ENCODE results near the gene TBC1D9B. TPM values are rescaled to one million over a fixed set of nuclear protein-coding genes. Genes with fewer than 3 reads are reported as not detected.
A peak's percentile ranks its signal among the peaks of the same experiment; 100 is the strongest.

TBC1D9B gene
- total RNA-seq, 1 donor from 2014 or later = 128 TPM

- Mint-ChIP-seq H3K4me3 (ENCODE audit: low read depth) (no peak overlapping the region), H3K27ac (peak overlapping the region; percentile 25), H3K9me3 (ENCODE audit: low read depth) (peaks cover 25% of the 10 kb centered on the region), H3K36me3 (ENCODE audit: insufficient read depth) (peaks cover 60% of the 10 kb centered on the region), H3K4me1 (ENCODE audit: low read depth) (no peaks in the 10 kb centered on the region), H3K27me3 (no peaks in the 10 kb centered on the region)
- DNase-seq (ENCODE audit: low spot score, unreplicated experiment) = no peak
- no peak for TF ChIP-seq CTCF (IDR thresholded peaks at IDR 0.05; ENCODE audit: unreplicated experiment)
These were observed 22.1 kb downstream of the TBC1D9B start for GRCh38 chr5:179885491-179886090.

- Mint-ChIP-seq H3K36me3 (ENCODE audit: insufficient read depth) (peaks cover 56% of the 10 kb centered on the region), H3K27ac (no peak overlapping the region), H3K4me1 (ENCODE audit: low read depth) (no peaks in the 10 kb centered on the region), H3K4me3 (ENCODE audit: low read depth) (no peak overlapping the region), H3K9me3 (ENCODE audit: low read depth) (peaks cover 25% of the 10 kb centered on the region), H3K27me3 (no peaks in the 10 kb centered on the region)
- DNase-seq (ENCODE audit: low spot score, unreplicated experiment) = no peak
- TF ChIP-seq CTCF (IDR thresholded peaks at IDR 0.05; ENCODE audit: unreplicated experiment) = no peak
These were observed 24.5 kb downstream of the TBC1D9B start for GRCh38 chr5:179883163-179883562.

GRCh38 chr5:179882338-179882737 is 25.4 kb downstream of the TBC1D9B start:
- Mint-ChIP-seq H3K4me3 (ENCODE audit: low read depth) (no peak overlapping the region), H3K9me3 (ENCODE audit: low read depth) (peaks cover 25% of the 10 kb centered on the region), H3K27me3 (no peaks in the 10 kb centered on the region), H3K27ac (no peak overlapping the region), H3K36me3 (ENCODE audit: insufficient read depth) (peaks cover 56% of the 10 kb centered on the region), H3K4me1 (ENCODE audit: low read depth) (no peaks in the 10 kb centered on the region)
- no peak for TF ChIP-seq CTCF (IDR thresholded peaks at IDR 0.05; ENCODE audit: unreplicated experiment)
- DNase-seq (ENCODE audit: low spot score, unreplicated experiment) = no peak

- Mint-ChIP-seq H3K36me3 (ENCODE audit: insufficient read depth) (peaks cover 46% of the 10 kb centered on the region), H3K4me1 (ENCODE audit: low read depth) (no peaks in the 10 kb centered on the region), H3K4me3 (ENCODE audit: low read depth) (no peak overlapping the region), H3K27ac (no peak overlapping the region), H3K9me3 (ENCODE audit: low read depth) (peaks cover 24% of the 10 kb centered on the region), H3K27me3 (no peaks in the 10 kb centered on the region)
- TF ChIP-seq CTCF (IDR thresholded peaks at IDR 0.05; ENCODE audit: unreplicated experiment) = no peak
- no peak for DNase-seq (ENCODE audit: low spot score, unreplicated experiment)
These were observed 26.7 kb downstream of the TBC1D9B start for GRCh38 chr5:179880848-179881590.

- no peaks in the 10 kb centered on the region for H3K27me3 Mint-ChIP-seq
- no peak overlapping the region for H3K4me3 Mint-ChIP-seq (ENCODE audit: low read depth)
- no peak for TF ChIP-seq CTCF (IDR thresholded peaks at IDR 0.05; ENCODE audit: unreplicated experiment)
- H3K4me1 Mint-ChIP-seq (ENCODE audit: low read depth) = no peaks in the 10 kb centered on the region
- peaks cover 22% of the 10 kb centered on the region for H3K9me3 Mint-ChIP-seq (ENCODE audit: low read depth)
- no peak overlapping the region for H3K27ac Mint-ChIP-seq
- DNase-seq (ENCODE audit: low spot score, unreplicated experiment) = no peak
- H3K36me3 Mint-ChIP-seq (ENCODE audit: insufficient read depth) = peaks cover 39% of the 10 kb centered on the region
These were observed 27.5 kb downstream of the TBC1D9B start for GRCh38 chr5:179880066-179880650.

All from progenitor cell of endocrine pancreas (in vitro differentiated cells).